HepG2 (cell line): ENCODE measurements around the gene COX4I2. TPM values are rescaled to one million over a fixed set of nuclear protein-coding genes. Genes with fewer than 3 reads are reported as not detected.

Experiments
- AFF4 ChIP-seq: sonication (generic); formaldehyde crosslinking; IDR thresholded peaks from 2 replicates; pipeline ENCODE4 v1.4.0; 2020; ENCODE audit warnings: missing genetic modification reagents
- CTCF ChIP-seq: sonication (generic); formaldehyde crosslinking; IDR thresholded peaks from 2 replicates; pipeline ENCODE4 v1.5.0; 2020; ENCODE audit warnings: mild to moderate bottlenecking, missing genetic modification reagents, moderate library complexity
- KAT7 ChIP-seq: IDR thresholded peaks from 2 replicates; pipeline ENCODE4 v1.6.1; 2018; ENCODE audit warnings: borderline replicate concordance, missing compliant biosample characterization
- KDM3A ChIP-seq: IDR thresholded peaks from 2 replicates; pipeline ENCODE4 v1.6.1; 2018; ENCODE audit warnings: low read depth, missing compliant biosample characterization
- KDM4B ChIP-seq: sonication (generic); formaldehyde crosslinking; IDR thresholded peaks from 2 replicates; pipeline ENCODE4 v1.4.0; 2020; ENCODE audit warnings: missing genetic modification reagents
- PRPF4 ChIP-seq: fragments of 200-400 bp; formaldehyde crosslinking; IDR thresholded peaks from 2 replicates; pipeline ENCODE4 v1.6.1; 2016; ENCODE audit warnings: low read length, low read depth; ENCODE audit not compliant: poor library complexity, severe bottlenecking
- ZBTB33 ChIP-seq: sonication (generic); formaldehyde crosslinking; IDR thresholded peaks from 2 replicates; pipeline ENCODE4 v1.4.0; 2020; ENCODE audit warnings: missing genetic modification reagents
- ZNF614 ChIP-seq: IDR thresholded peaks from 2 replicates; pipeline ENCODE4 v1.6.1; 2018; ENCODE audit warnings: missing biosample characterization, missing genetic modification reagents, inconsistent platforms, borderline replicate concordance
- ZNF687 ChIP-seq: sonication (generic); formaldehyde crosslinking; IDR thresholded peaks from 2 replicates; pipeline ENCODE4 v1.5.1; 2020; ENCODE audit warnings: mild to moderate bottlenecking, missing genetic modification reagents, moderate library complexity
- polyA plus RNA-seq, 8 experiments: library from polyadenylated mRNA; depleted of rRNA in 3 of 8; stranded (reverse) in 7 of 8; unstranded in 1 of 8; fragments of >200 nt; fragmentation: Illumina TruSeq in 4 of 8; extraction: Trizol in 4 of 8; gene quantifications; 2 replicates each; pipeline versions ENCODE4 v1.2.1 to v1.2.3, GENCODE V29; 2011 to 2016; ENCODE audit warnings: low read depth in 4 of 8, missing spikeins in 1 of 8, mixed read lengths in 1 of 8; ENCODE audit not compliant: insufficient read depth in 1 of 8
- total RNA-seq, 5 experiments: library from RNA; depleted of rRNA; stranded (reverse); fragments of >200 nt; fragmentation: Illumina TruSeq; extraction: Trizol; gene quantifications; 2 replicates each; pipeline ENCODE4 v1.2.3, GENCODE V29; 2016; ENCODE audit warnings: low read depth in 1 of 5

COX4I2 gene
- total and polyA plus RNA-seq, 2 of the 13 experiments (the other 11 are each of a cell fraction or from before 2014, with no cell fraction given), result 1.1 TPM; not detected in 1

GRCh38 chr20:31595654-31596411, 41.9 kb upstream of the COX4I2 start (continued):
- TF ChIP-seq CTCF (CRISPR knock-in tag) (peak; percentile 22; the same call in 1 of the 2 replicates), KDM3A (CRISPR knock-in tag) (no peak), ZBTB33 (CRISPR knock-in tag) (peak; percentile 54; the same call in 1 of the 2 replicates), ZNF614 (no peak; the same call in 1 of the 2 replicates), KAT7 (peak; percentile 78), KDM4B (CRISPR knock-in tag) (0 out of 2 replicates have a peak, but pooled peaks have one; percentile 61), ZNF687 (peak; percentile 95), PRPF4 (no peak), AFF4 (CRISPR knock-in tag) (no peak)
